ENCODE results near the gene FBRSL1.

- TF ChIP-seq CTCF (conservative IDR thresholded peaks at IDR 0.05; ENCODE audit: low read depth, low read length) (no peak), EZH2 (IDR thresholded peaks at IDR 0.05; ENCODE audit: borderline replicate concordance, low read depth, low read length, poor library complexity, severe bottlenecking) (no peak)
These were observed 70.3 kb downstream of the FBRSL1 start for GRCh38 chr12:132560364-132560613.
